ENCODE data around the gene MYF5. TPM values are rescaled to one million over a fixed set of nuclear protein-coding genes. Genes with fewer than 3 reads are reported as not detected.

MYF5 gene
- total RNA-seq, 4 donors from 2014 or later: not detected

DNA sequence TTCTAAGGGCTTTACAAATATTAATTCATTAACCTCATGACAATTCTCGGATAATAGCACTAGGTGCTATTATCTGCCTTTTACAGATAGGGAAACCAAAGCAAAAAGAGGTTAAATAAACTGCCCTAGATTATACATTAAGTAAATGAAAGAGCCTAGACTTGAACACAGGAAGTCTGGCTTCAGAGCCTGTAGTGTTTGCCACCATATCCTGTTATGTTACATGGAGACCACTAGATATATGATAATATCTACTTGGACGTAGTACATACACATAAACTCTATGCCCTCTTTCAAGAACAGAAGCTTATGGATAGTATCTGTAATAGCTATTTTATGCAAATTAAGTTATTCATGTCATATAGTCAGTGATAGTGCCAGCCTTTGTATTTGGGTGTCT is 26.2 kb upstream of the MYF5 start:
- Histone ChIP-seq H3K36me3 (no peaks in the 10 kb centered on the region), H3K27ac (no peak overlapping the region), H3K4me3 (no peak overlapping the region), H3K9me3 (no peaks in the 10 kb centered on the region), H3K27me3 (no peaks in the 10 kb centered on the region), H3K4me1 (no peaks in the 10 kb centered on the region)
- TF ChIP-seq POLR2A (IDR thresholded peaks at IDR 0.05) (no peak), CTCF (IDR thresholded peaks at IDR 0.05) (no peak)
- no peak for DNase-seq
- intact Hi-C loops (cut with DNase I; ENCODE audit: low total_unique reads): no loop called here

- no peaks in the 10 kb centered on the region for H3K4me1 ChIP-seq
- no peak for DNase-seq
- TF ChIP-seq POLR2A (IDR thresholded peaks at IDR 0.05): no peak
- no peak for TF ChIP-seq CTCF (IDR thresholded peaks at IDR 0.05)
- intact Hi-C loops (cut with DNase I; ENCODE audit: low total_unique reads): no loop called here
- H3K27ac ChIP-seq: no peak overlapping the region
- no peak overlapping the region for H3K4me3 ChIP-seq
- no peaks in the 10 kb centered on the region for H3K36me3 ChIP-seq
- no peaks in the 10 kb centered on the region for H3K9me3 ChIP-seq
- no peaks in the 10 kb centered on the region for H3K27me3 ChIP-seq
Measured at GRCh38 chr12:80692114-80692513, 24.6 kb upstream of the MYF5 start.

- intact Hi-C loops (cut with DNase I; ENCODE audit: low total_unique reads): no loop called here
- H3K4me1 ChIP-seq: no peaks in the 10 kb centered on the region
- H3K4me3 ChIP-seq: no peak overlapping the region
- TF ChIP-seq POLR2A (IDR thresholded peaks at IDR 0.05) (no peak), CTCF (IDR thresholded peaks at IDR 0.05) (no peak)
- H3K36me3 ChIP-seq: no peaks in the 10 kb centered on the region
- no peaks in the 10 kb centered on the region for H3K9me3 ChIP-seq
- DNase-seq: no peak
- H3K27ac ChIP-seq: no peak overlapping the region
- H3K27me3 ChIP-seq: no peaks in the 10 kb centered on the region
Measured at GRCh38 chr12:80697270-80697887, 19.3 kb upstream of the MYF5 start.

GRCh38 chr12:80698256-80698655 is 18.5 kb upstream of the MYF5 start:
- no peak for DNase-seq
- intact Hi-C loops (cut with DNase I; ENCODE audit: low total_unique reads): no loop called here
- Histone ChIP-seq H3K27me3 (no peaks in the 10 kb centered on the region), H3K27ac (no peak overlapping the region), H3K36me3 (no peaks in the 10 kb centered on the region), H3K4me3 (no peak overlapping the region), H3K9me3 (no peaks in the 10 kb centered on the region), H3K4me1 (no peaks in the 10 kb centered on the region)
- TF ChIP-seq POLR2A (IDR thresholded peaks at IDR 0.05) (no peak), CTCF (IDR thresholded peaks at IDR 0.05) (no peak)

DNA sequence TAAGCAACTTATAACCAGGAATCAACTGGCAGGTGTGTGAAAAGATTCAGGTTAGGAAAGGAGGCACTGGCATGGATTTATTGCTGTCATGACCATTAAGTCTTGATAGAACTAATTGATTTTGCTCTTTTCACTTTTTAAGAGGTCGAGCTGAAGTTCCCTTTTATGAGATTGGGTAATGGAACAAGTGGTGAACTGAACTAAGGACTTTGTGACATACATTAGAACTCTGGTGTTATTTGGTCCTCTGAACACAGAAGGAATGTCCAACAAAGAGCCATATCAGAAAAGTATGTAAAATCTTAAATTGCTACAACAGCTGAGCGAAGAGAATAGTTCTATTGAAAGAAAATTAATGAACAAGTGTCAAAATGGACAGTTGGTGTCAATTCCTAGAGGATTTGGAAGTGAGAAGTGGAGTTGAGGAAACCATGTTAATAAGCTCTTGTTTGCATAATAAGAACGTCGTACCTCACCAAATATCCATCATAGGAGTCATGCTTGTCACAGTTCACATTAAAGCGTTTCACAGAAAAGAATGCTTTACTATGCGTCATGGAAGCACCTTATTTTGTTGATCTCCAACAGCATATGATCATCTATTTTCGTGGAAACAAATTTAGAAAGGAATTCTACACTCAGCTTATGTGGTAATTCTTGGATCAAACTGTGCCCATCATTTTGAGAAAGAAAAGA is 17.7 kb upstream of the MYF5 start:
- Histone ChIP-seq H3K27ac (no peak overlapping the region), H3K4me3 (no peak overlapping the region), H3K36me3 (no peaks in the 10 kb centered on the region), H3K9me3 (no peaks in the 10 kb centered on the region), H3K4me1 (no peaks in the 10 kb centered on the region), H3K27me3 (no peaks in the 10 kb centered on the region)
- TF ChIP-seq POLR2A (IDR thresholded peaks at IDR 0.05): no peak
- intact Hi-C loops (cut with DNase I; ENCODE audit: low total_unique reads): no loop called here
- DNase-seq: no peak

All from uterus (tissue), 4 donors.